GM19463 (cell line): ENCODE results near the gene PNPLA7.
A peak's percentile ranks its signal among the peaks of the same experiment; 100 is the strongest.

Source experiments
- ATAC-seq: cut with Tn5 transposase; IDR thresholded peaks from one replicate; pipeline ENCODE4 v1.9.1; 2021; ENCODE audit warnings: mild to moderate bottlenecking, moderate library complexity; ENCODE audit not compliant: unreplicated experiment

The PNPLA7 gene

DNA sequence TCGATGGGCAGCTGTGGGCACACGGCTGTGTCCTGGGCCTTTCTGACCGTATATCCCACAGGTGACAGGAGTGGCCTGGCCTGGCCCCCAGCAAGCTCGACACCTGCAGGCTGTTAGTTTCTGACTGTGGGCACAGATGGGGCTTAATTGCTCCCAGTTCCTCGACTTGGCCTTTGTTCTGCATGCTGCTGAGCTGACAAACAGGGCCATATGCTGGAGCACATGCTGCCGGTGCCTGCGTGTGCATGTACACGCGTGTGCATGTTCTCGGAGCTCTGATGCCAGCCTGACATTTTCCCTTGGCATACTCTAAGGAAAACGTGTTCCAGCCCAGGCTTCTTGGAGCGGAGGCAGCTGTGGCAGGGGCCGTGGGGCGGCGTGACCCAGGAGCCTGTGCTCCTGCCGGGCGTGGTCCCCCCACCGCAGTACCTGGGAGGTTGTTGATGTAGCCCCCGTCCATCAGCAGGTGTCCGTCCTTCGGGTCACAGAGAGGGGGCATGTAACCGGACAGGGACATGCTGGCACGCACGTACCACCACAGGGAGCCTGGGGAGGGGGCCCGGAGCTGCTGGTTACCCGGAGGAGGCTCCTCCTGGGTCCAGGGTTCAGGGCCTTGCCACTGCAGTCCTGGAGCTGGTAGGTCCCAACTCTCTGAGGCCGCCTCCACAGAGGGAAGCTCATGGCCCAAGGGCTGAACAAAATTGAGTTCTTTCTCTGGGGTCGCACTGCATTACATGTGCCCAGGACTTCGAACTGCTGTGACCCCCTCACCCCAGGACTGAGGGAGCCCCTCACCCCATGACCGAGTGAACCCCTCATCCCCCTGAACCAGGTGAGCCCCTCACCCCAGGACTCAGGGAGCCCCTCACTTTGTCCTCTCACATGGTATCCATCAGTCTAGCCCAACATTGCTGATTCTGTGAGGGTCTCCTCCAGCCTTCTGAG is 86.9 kb downstream of the PNPLA7 start:
- no peak for ATAC-seq

DNA sequence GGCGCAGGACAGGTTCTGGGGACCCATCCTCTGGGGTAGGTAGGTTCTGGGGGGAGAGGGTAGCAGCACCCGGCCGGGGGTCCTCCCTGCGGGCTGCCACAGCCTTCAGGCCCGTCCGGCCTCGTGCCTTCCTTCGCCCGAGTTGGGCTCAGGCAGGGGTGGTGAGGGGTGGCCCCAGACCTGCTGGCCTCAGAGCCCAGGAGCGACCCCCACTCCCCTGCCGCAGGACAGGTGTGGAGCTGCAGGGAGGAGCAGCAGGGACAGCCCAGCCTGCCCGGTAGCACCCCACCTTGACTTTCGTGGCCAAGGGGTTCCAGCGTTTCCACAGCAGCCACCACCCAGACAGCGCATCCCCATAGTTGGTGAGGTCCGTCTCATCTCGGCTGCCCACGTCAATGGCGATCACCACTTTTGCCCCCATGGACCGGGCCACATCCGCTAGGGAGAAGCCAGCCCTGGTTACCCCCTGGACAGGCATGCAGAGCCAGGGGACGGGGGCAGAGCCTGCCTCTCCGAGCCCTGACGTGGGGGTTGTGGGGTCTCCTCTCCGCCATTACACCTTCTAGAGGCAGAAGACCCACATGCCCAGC is 87.7 kb downstream of the PNPLA7 start:
- no peak for ATAC-seq

GRCh38 chr9:137461663-137462395 is 88.4 kb downstream of the PNPLA7 start:
- ATAC-seq: no peak

- no peak for ATAC-seq
These were observed 88.9 kb downstream of the PNPLA7 start for GRCh38 chr9:137461316-137461662.

- no peak for ATAC-seq
These were observed 89.6 kb downstream of the PNPLA7 start for GRCh38 chr9:137460363-137461315.

DNA sequence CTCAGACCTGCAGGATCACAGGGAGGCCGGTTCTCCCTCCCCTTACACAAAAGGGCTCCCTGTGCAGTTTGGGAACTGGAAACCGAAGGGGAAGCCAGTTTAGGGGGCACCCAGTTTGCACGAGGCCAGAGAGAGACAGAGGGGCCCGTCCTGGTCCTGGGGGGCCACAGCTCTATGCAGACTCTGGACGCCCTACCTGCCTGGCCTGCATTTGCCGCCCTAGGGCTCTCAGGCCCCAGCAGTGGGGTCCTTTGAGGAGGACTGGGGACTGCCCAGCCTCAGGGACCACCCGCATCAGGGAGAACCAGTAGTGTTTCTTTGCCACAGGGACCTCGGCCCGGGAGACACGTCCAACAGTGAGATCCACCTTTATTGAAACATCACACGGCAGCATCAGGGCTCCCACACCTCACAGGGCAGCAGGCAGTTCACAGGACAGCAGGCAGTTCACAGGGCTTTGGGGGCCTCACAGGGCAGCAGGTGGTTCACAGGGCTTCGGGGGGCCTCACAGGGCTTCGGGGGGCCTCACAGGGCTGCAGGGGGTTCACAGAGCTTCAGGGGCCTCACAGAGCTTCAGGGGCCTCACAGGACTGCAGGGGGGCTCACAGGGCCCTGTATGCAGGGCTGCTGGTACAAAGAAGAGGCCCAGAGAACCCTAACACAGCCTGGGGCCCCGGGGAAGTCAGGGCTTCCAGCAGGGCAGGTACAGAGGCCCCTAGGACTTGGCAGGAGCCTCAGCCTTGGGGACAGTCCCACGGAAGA is 90.4 kb downstream of the PNPLA7 start:
- no peak for ATAC-seq

DNA sequence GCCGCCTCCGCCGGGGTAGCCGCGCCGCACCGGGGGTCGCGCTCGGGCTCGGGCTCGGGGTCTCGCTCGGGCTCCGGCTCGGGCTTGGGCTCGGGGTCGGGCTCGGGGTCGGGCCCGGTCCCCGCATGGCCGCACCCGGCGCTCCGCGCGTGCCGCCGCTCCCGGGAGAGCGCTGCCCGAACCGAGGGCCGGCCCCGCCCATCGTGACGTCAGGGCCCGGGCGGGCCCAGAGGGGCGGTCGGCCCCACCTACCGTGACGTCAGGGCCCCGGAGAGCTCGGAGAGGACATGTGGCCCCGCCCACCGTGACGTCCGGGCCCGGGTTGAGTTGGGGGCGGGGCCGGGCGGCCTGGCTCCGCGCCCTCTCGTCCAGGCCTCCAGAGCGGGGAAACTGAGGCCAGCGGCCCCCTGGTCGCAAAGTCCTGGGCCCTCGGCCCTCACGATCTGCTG is 91.0 kb downstream of the PNPLA7 start, which contains the start of gene NSMF:
NSMF (minus strand) TSS at position 183 of the 449 bp plus-strand sequence. CDS start 232 bp downstream, outside the sequence.
- peak; percentile 81 for ATAC-seq

DNA sequence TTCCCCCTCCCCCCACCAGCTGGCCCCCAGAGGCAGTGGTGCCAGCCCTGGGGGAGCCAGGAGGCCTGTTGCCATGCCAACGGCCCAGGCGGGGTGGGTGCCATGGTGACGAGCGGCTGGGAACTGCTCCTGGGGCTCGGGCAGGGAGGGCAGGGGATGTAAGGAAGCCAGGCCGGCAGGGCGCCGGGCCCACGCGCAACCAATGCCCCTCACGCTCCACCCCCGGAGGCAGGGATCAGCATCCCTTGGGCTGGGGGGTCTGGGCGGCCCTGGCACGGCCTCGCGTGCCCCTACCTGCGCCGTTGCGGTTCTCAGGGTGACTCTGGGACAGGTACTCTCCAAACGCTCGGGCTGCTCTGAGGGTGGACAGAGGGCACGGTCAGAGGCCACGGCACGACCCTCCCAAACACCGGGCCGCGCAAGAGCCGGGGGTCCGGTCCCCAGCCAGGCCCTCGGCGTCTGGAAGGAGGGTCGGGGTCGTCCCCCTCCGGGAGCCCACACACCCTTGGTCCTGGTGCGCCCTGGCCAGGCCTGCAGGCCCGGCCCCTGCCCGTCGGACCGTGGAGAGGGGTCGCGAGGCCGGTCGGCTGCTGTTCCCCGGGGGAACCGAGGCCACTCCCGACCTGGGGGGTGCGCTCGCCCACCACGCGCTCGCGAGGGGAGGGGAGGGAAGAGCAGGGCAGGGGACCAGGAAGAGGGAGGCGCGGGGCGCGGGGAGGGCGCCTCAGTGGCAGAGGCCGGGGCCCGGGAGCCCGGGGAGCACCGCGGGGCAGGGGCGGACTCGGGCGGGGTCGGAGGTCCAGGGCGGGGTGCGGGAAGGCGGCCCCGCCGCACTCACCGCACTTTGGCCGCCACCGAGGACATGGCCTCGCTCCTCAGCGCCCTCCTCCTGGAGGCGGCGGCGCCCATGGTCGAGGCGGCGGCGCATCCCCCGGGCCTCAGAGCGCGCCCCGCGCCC is 91.7 kb downstream of the PNPLA7 start:
- ATAC-seq: peak; percentile 26

DNA sequence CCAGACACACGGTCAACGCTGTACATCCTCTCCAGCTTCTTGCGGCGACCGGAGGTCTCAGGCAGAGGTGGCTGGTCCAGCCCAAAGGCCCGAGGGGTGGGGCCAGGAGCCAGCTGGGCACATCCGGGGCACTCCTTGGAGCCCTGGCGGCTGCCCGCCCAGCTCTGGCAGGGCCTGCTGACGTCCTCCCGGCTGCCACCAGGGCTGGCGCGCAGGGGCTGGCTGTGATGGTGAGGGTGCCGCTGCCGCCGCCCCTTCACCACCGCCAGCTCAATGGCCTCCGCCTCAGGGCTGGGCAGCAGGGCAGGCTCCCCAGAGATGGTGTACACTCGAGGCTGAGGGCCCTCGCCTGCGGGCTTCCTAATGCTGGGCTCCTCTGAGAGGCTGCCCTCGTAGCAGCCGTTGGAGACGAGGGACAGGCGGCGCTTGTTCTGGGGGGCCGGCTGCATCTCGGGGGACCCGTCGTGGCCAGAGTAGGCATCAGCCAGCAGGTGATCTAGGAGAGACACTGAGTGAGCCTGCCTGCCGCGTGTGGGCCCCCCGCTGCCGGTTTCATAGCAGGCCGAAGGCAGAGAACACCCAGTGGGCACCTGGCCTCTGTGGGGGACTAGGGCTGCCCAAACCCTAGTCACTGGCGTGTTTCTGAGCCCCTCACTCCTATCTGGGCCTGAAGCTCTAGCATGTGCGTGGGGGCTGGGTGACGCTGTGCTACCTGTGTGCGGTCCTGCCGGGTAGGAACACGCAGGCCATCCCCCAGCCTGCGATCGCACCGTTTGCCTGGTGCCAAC is 92.6 kb downstream of the PNPLA7 start:
- ATAC-seq: no peak

DNA sequence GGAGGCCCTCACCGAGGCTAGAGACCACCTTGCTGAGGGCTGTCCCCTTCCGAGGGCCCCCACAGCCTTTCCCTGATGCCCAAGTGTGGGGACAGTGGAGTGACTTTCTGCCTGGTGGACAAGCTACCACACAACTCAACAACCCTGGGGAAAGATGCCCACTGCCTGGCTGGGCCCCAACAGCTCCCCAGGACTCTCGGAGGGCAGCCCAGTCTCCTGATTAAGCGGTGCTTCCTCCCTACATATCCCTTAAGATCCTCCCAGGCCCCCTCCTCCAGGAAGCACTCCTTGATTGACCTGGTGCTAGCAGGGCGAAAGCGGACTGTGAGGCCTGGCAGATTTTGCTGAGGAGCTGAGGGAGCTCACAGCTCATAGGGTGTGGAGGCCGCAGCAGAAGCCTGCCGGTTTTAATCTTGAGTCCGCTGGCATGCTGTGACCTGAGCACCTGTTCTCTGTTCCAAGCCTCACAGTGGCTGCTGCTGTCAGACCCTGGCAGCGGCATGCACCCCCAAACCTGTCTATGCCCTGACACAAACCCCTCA is 93.3 kb downstream of the PNPLA7 start:
- no peak for ATAC-seq

DNA sequence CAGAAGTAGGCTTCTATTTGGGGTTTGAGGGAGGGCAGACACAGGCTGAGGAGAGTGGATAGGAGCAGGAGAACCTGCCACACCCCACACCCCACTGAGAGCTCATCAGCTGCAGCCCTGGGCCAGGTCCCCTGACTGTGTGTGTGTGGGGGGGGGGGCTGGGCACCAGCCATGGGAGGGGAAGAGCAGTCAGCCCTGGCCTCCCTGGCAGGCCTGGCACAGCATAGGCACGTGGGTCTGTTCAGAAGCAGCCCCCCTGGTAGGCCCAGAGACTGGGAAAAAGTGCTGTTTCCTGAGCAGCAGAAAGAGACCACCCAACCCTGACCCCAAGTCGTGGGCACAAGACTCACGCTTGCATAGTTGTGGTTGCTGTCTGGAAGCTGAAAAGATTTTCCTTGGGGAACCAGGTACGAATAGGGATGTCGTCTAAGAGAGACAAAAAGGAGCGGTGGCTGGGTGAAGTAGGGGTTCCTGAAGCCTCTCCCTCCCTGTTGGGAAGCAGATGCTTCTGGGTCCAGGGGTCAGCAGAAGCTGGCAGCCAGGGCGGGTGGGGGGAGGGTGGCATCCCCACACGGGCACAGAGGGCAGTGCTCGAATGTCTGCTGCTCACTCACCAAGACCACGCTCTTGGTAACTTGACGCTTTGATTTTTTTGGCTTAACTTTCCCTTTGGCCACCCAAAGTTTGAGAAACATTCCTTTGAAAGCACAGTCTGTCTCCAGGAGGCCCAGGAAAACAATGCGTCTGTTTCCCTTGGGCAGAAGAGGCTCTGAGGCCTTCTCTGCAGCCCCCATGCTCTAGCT is 93.9 kb downstream of the PNPLA7 start:
- ATAC-seq: no peak

- no peak for ATAC-seq
These were observed 94.7 kb downstream of the PNPLA7 start for GRCh38 chr9:137455359-137455991.

- ATAC-seq: no peak
These were observed 95.4 kb downstream of the PNPLA7 start for GRCh38 chr9:137454597-137455358.

- ATAC-seq: peak; percentile 27
These were observed 96.0 kb downstream of the PNPLA7 start for GRCh38 chr9:137454145-137454596.

- peak; percentile 71 for ATAC-seq
These were observed 96.5 kb downstream of the PNPLA7 start for GRCh38 chr9:137453643-137454081.
